Measurements from ENCODE around the gene FPGT.
A peak's percentile ranks its signal among the peaks of the same experiment; 100 is the strongest.

- peak; percentile 71; the same call in 1 of the 2 replicates for TF ChIP-seq POLR2AphosphoS5 (IDR thresholded peaks at IDR 0.05; ENCODE audit: low read depth, low read length)
- peak; percentile 82 for TF ChIP-seq POLR2A (IDR thresholded peaks at IDR 0.05; ENCODE audit: low read depth, low read length)
These were observed at the start of gene FPGT, which contains the start of gene LRRIQ3 for GRCh38 chr1:74197657-74198552.
